ENCODE data around the gene ELF4. TPM values are rescaled to one million over a fixed set of nuclear protein-coding genes. Genes with fewer than 3 reads are reported as not detected.

The ELF4 gene
- total and polyA plus RNA-seq, 9 donors, result 9.3 to 25.6 (median 20.2) TPM

DNA sequence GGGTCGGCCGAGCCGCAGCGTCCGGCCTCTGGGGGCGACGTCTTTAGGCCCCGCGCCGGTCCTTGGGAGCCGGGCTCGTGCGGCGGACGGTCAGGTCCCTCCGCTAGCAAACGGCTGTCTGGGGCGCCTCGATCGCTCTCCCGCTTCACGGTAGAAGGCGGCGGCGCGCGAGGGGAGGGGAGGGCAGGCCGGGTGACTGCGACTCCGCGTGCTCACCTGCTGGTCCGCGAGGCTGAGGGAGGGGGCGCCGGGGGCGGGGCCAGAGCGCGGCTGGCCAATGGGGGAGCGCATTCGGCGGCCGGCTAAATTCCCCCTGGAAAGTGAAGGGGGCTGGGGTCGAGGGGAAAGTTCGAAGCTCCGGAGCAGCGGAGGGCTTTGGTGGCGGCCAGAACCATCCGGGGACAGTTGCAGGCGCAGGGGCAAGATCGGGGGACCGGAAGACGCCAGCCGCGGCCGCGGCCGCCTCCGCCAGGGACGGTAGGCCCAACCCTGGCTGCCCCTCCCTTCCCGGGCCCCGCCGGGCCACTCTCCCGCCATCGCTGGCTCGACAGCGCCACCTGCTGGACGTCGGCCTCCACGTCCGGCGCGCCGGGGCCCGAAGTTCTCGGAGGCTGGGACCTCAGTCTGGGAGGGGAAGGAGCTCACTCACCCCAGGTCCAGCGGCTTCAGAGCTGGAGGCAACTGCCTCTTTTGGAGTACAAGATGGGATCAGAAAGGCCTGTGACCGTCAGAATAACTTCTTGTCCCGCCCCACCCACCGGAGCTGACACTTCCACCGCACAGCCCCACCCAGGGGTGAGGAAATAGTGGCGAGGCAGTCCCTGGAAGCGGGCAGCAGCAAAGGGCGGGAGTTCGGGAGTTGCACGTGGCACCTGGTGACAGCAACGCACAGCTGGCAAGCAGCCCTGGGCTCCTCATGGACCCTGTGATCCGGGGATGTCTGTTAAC is 49.9 kb downstream of the ELF4 start:
- 30 to 41% (median 37%) methylated on average over 60 to 87 of the region's 87 CpGs for WGBS, 3 donors
- Histone ChIP-seq H3K27me3 (no peaks in the 10 kb centered on the region), H3K4me1 (ENCODE audit: insufficient read depth) (no peaks in the 10 kb centered on the region), H3K36me3 (no peaks in the 10 kb centered on the region), H3K27ac (no peak overlapping the region), H3K9me3 (no peaks in the 10 kb centered on the region), H3K4me3 (peak overlapping the region; percentile 33)
- no peak for TF ChIP-seq EP300 (IDR thresholded peaks at IDR 0.05)
- TF ChIP-seq, protein P1, sequence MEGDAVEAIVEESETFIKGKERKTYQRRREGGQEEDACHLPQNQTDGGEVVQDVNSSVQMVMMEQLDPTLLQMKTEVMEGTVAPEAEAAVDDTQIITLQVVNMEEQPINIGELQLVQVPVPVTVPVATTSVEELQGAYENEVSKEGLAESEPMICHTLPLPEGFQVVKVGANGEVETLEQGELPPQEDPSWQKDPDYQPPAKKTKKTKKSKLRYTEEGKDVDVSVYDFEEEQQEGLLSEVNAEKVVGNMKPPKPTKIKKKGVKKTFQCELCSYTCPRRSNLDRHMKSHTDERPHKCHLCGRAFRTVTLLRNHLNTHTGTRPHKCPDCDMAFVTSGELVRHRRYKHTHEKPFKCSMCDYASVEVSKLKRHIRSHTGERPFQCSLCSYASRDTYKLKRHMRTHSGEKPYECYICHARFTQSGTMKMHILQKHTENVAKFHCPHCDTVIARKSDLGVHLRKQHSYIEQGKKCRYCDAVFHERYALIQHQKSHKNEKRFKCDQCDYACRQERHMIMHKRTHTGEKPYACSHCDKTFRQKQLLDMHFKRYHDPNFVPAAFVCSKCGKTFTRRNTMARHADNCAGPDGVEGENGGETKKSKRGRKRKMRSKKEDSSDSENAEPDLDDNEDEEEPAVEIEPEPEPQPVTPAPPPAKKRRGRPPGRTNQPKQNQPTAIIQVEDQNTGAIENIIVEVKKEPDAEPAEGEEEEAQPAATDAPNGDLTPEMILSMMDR (IDR thresholded peaks at IDR 0.05), result peak; percentile 77 to 92 (median 86)
- no peak for TF ChIP-seq POLR2A (IDR thresholded peaks at IDR 0.05)
- intact Hi-C loops (cut with DNase I), result loop anchor here (5.0 to 10.0 kb wide), 2 partner anchors 133 to 136 kb away; no protein-coding TSS in a partner anchor
- DNase-seq, result peak; percentile 74 to 88 (median 84)

DNA sequence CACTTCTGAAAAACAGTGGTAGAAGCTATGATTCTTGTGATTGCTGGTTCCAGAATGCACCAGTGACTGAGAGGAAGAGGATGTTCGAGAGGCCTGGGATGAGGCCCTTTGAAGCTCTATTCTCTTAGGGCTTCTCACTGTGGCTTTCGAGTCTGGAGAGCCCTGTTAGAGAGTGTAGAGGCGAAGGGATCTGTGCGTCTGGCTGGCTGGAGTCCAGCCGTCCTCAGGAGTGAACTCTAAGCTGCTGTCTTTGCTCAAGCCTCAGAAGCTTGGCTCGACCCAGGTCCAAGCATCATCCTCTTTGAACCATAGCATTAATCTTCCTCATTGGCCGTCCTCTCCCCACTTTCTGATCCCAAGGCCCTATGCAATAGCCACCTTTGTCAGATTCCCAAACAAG is 51.6 kb downstream of the ELF4 start:
- Histone ChIP-seq H3K9me3 (no peaks in the 10 kb centered on the region), H3K27me3 (no peaks in the 10 kb centered on the region), H3K4me1 (ENCODE audit: insufficient read depth) (no peaks in the 10 kb centered on the region), H3K27ac (no peak overlapping the region), H3K4me3 (no peak overlapping the region), H3K36me3 (no peaks in the 10 kb centered on the region)
- 69 to 70% (median 70%) methylated on average over 7 of the region's 7 CpGs for WGBS, 3 donors
- TF ChIP-seq, protein P1 (IDR thresholded peaks at IDR 0.05), result no peak
- TF ChIP-seq POLR2A (IDR thresholded peaks at IDR 0.05), result no peak
- TF ChIP-seq EP300 (IDR thresholded peaks at IDR 0.05), result no peak
- intact Hi-C loops (cut with DNase I), result loop anchor here in 2 of 4 donors (5.0 kb wide), 1 partner anchor 451 kb away; no protein-coding TSS in a partner anchor
- DNase-seq, result no peak

DNA sequence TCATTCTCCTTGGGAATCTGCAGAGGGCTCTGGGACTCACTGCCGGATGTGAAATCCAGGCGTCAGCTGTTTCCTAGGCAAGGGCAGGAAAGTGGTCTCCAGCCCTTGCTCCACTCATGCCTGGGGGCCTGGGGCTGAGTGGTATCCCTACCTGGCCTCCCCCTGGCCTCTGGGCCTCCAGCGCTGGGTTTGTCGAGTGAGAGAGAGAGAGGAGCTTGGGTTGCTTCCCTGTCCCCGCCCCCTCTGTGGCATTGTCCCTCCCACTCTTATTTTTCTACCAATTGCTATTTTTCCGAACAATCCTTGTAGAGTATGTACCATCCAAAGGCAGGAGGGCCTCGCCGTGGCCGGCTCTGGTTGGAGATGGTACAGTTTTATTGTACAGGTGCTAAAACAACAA is 53.1 kb downstream of the ELF4 start:
- H3K4me1 ChIP-seq (ENCODE audit: insufficient read depth), result no peaks in the 10 kb centered on the region

DNA sequence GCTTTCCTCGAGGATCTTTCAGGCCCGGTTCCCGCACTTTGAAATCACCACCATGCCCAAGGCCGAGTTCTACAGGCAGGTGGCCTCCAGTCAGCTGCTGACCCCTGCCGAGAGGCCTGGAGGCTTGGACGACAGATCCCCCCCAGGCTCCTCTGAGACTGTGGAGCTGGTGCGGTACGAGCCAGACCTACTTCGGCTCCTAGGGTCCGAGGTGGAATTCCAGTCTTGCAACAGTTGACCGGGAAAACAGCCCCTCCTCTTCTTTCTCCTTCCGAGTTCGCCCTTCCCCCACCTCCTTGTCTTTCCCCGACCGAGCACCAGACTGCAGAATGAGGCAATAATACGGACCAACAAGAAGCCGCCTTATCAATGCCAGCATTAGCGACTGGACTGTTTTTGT is 54.4 kb downstream of the ELF4 start:
- H3K4me3 ChIP-seq, result no peak overlapping the region
- intact Hi-C loops (cut with DNase I), result loop anchor here in 2 of 4 donors (5.0 kb wide), 1 partner anchor 449 kb away; no protein-coding TSS in a partner anchor
- TF ChIP-seq, protein P1 (IDR thresholded peaks at IDR 0.05), result no peak
- no peak for TF ChIP-seq EP300 (IDR thresholded peaks at IDR 0.05)
- TF ChIP-seq POLR2A (IDR thresholded peaks at IDR 0.05), result no peak
- no peak for DNase-seq
- WGBS, 3 donors, result 76 to 78% (median 76%) methylated on average over 18 of the region's 18 CpGs
- no peaks in the 10 kb centered on the region for H3K9me3 ChIP-seq
- no peaks in the 10 kb centered on the region for H3K4me1 ChIP-seq (ENCODE audit: insufficient read depth)
- H3K27ac ChIP-seq, result no peak overlapping the region
- no peaks in the 10 kb centered on the region for H3K27me3 ChIP-seq
- no peaks in the 10 kb centered on the region for H3K36me3 ChIP-seq

More for the DNA sequence above, 53.1 kb downstream of the ELF4 start:
- DNase-seq, result no peak
- TF ChIP-seq, protein P1 (IDR thresholded peaks at IDR 0.05), result no peak
- TF ChIP-seq POLR2A (IDR thresholded peaks at IDR 0.05), result no peak
- TF ChIP-seq EP300 (IDR thresholded peaks at IDR 0.05), result no peak
- WGBS, 3 donors, result 69 to 76% (median 75%) methylated on average over 9 of the region's 9 CpGs
- H3K9me3 ChIP-seq, result no peaks in the 10 kb centered on the region
- no peak overlapping the region for H3K27ac ChIP-seq
- no peaks in the 10 kb centered on the region for H3K36me3 ChIP-seq
- H3K27me3 ChIP-seq, result no peaks in the 10 kb centered on the region
- no peak overlapping the region for H3K4me3 ChIP-seq
- intact Hi-C loops (cut with DNase I), result loop anchor here in 2 of 4 donors (5.0 kb wide), 1 partner anchor 450 kb away; no protein-coding TSS in a partner anchor

All from ovary (tissue), 9 donors.